Stimulated activated naive CD8-positive, alpha-beta T cell treated with anti-CD3 and anti-CD28 coated beads, Interleukin-15, amount 100 ng/mL, for 72 hours (primary cell): Measurements from ENCODE around the gene SLC1A4.
A peak's percentile ranks its signal among the peaks of the same experiment; 100 is the strongest.

Experiments
- ATAC-seq: fragments of 150-1000 bp; cut with Tn5 transposase; 2 replicates; pipeline ENCODE4 v1.10.0; 2021; ENCODE audit warnings: mild to moderate bottlenecking, moderate library complexity
- DNase-seq, 2 donors: peaks; one replicate each; pipeline ENCODE4 v3.0.0; 2021 to 2022
- H3K27ac Mint-ChIP-seq, 2 donors: one replicate each; pipeline ENCODE4 v1.8.0; 2022; ENCODE audit warnings: mild to moderate bottlenecking in 2 of 2, mixed read lengths in 2 of 2, moderate library complexity in 2 of 2
- H3K27me3 Mint-ChIP-seq: one replicate; pipeline ENCODE4 v1.8.0; 2022; ENCODE audit warnings: mixed read lengths
- H3K4me1 Mint-ChIP-seq: one replicate; pipeline ENCODE4 v1.8.0; 2022; ENCODE audit warnings: mild to moderate bottlenecking, mixed read lengths
- H3K4me3 Mint-ChIP-seq, 2 donors: one replicate each; pipeline ENCODE4 v1.8.0; 2022; ENCODE audit warnings: mild to moderate bottlenecking in 2 of 2, mixed read lengths in 2 of 2, moderate library complexity in 1 of 2
- H3K9me3 Mint-ChIP-seq, 2 donors: one replicate each; pipeline ENCODE4 v1.8.0; 2022; ENCODE audit warnings: mixed read lengths in 2 of 2

The SLC1A4 gene

GRCh38 chr2:65043001-65043400 lies 53.8 kb downstream of the SLC1A4 start:
- Mint-ChIP-seq H3K9me3 (peaks cover 16 to 26% of the 10 kb centered on the region in 2 donors), H3K4me3 (no peak overlapping the region), H3K4me1 (peaks cover 7% of the 10 kb centered on the region), H3K27ac (no peak overlapping the region), H3K27me3 (no peaks in the 10 kb centered on the region)
- no peak for DNase-seq
- ATAC-seq = no peak

- no peaks in the 10 kb centered on the region for H3K27me3 Mint-ChIP-seq
- H3K9me3 Mint-ChIP-seq = peaks cover 25 to 37% of the 10 kb centered on the region in 2 donors
- ATAC-seq (no peak), DNase-seq (no peak)
- H3K27ac Mint-ChIP-seq = peak overlapping the region in 1 of 2 donors; percentile 1
- peaks cover 7% of the 10 kb centered on the region for H3K4me1 Mint-ChIP-seq
- H3K4me3 Mint-ChIP-seq = no peak overlapping the region
These were observed 55.0 kb downstream of the SLC1A4 start for GRCh38 chr2:65044097-65044735.

GRCh38 chr2:65045651-65046050 lies 56.5 kb downstream of the SLC1A4 start:
- ATAC-seq (no peak), DNase-seq (no peak)
- Mint-ChIP-seq H3K27ac (peak overlapping the region in 1 of 2 donors; percentile 12), H3K4me3 (no peak overlapping the region), H3K9me3 (peaks cover 25 to 37% of the 10 kb centered on the region in 2 donors), H3K27me3 (no peaks in the 10 kb centered on the region), H3K4me1 (peaks cover 1% of the 10 kb centered on the region)

- no peaks in the 10 kb centered on the region for H3K27me3 Mint-ChIP-seq
- H3K4me3 Mint-ChIP-seq = no peak overlapping the region
- no peak for ATAC-seq
- H3K9me3 Mint-ChIP-seq = peaks cover 25 to 37% of the 10 kb centered on the region in 2 donors
- DNase-seq = no peak
- peaks cover 5% of the 10 kb centered on the region for H3K4me1 Mint-ChIP-seq
- no peak overlapping the region for H3K27ac Mint-ChIP-seq
These were observed 57.6 kb downstream of the SLC1A4 start for GRCh38 chr2:65046633-65047407.

- Mint-ChIP-seq H3K27me3 (no peaks in the 10 kb centered on the region), H3K9me3 (peaks cover 23 to 27% of the 10 kb centered on the region in 2 donors), H3K4me3 (no peak overlapping the region), H3K27ac (no peak overlapping the region), H3K4me1 (peaks cover 28% of the 10 kb centered on the region)
- no peak for DNase-seq
- peak; percentile 29 for ATAC-seq
These were observed 59.9 kb downstream of the SLC1A4 start for GRCh38 chr2:65049010-65049639.

- peaks cover 46% of the 10 kb centered on the region for H3K4me1 Mint-ChIP-seq
- H3K9me3 Mint-ChIP-seq = peaks cover 10 to 13% of the 10 kb centered on the region in 2 donors
- ATAC-seq = no peak
- H3K27ac Mint-ChIP-seq = no peak overlapping the region
- no peaks in the 10 kb centered on the region for H3K27me3 Mint-ChIP-seq
- H3K4me3 Mint-ChIP-seq = no peak overlapping the region
- no peak for DNase-seq
These were observed 61.7 kb downstream of the SLC1A4 start for GRCh38 chr2:65050931-65051330.

GRCh38 chr2:65053199-65053598 lies 64.0 kb downstream of the SLC1A4 start:
- Mint-ChIP-seq H3K4me1 (peaks cover 61% of the 10 kb centered on the region), H3K27ac (peak overlapping the region; percentile 47 to 82), H3K27me3 (no peaks in the 10 kb centered on the region), H3K4me3 (peak overlapping the region; percentile 53 to 70), H3K9me3 (peaks cover 7 to 10% of the 10 kb centered on the region in 2 donors)
- DNase-seq (peak; percentile 52 to 73), ATAC-seq (peak; percentile 69)

- Mint-ChIP-seq H3K27me3 (no peaks in the 10 kb centered on the region), H3K27ac (peak overlapping the region in 1 of 2 donors; percentile 86), H3K4me1 (peaks cover 72% of the 10 kb centered on the region), H3K9me3 (no peaks in the 10 kb centered on the region), H3K4me3 (peak overlapping the region; percentile 87 to 99)
- DNase-seq (no peak), ATAC-seq (no peak)
These were observed 65.7 kb downstream of the SLC1A4 start for GRCh38 chr2:65054749-65055421.

- Mint-ChIP-seq H3K4me3 (peak overlapping the region; percentile 87 to 99), H3K4me1 (peaks cover 72% of the 10 kb centered on the region), H3K27me3 (no peaks in the 10 kb centered on the region), H3K9me3 (no peaks in the 10 kb centered on the region), H3K27ac (peak overlapping the region; percentile 86 to 94)
- ATAC-seq (peak; percentile 41), DNase-seq (no peak)
These were observed 66.4 kb downstream of the SLC1A4 start for GRCh38 chr2:65055422-65056214.

- ATAC-seq = peak; percentile 91
- H3K4me3 Mint-ChIP-seq = peak within 1 kb of the TSS; percentile 94 to 99
- H3K4me1 Mint-ChIP-seq = peaks cover 76% of the 10 kb centered on the region
- no peaks in the 10 kb centered on the region for H3K9me3 Mint-ChIP-seq
- no peaks in the 10 kb centered on the region for H3K27me3 Mint-ChIP-seq
- peak within 1 kb of the TSS; percentile 86 to 94 for H3K27ac Mint-ChIP-seq
- DNase-seq = peak; percentile 95 to 96
These were observed 67.2 kb downstream of the SLC1A4 start, which contains the start of gene CEP68 for GRCh38 chr2:65056215-65057053. Gene CEP68 (plus strand): TSS chr2:65056416. CDS start chr2:65069445, 13,029 bp downstream.

- H3K27ac Mint-ChIP-seq = peak overlapping the region; percentile 74 to 77
- no peaks in the 10 kb centered on the region for H3K9me3 Mint-ChIP-seq
- ATAC-seq = no peak
- no peaks in the 10 kb centered on the region for H3K27me3 Mint-ChIP-seq
- DNase-seq = no peak
- peaks cover 76% of the 10 kb centered on the region for H3K4me1 Mint-ChIP-seq
- peak overlapping the region; percentile 94 to 99 for H3K4me3 Mint-ChIP-seq
These were observed 67.8 kb downstream of the SLC1A4 start for GRCh38 chr2:65057054-65057375.

GRCh38 chr2:65057391-65058052 lies 68.3 kb downstream of the SLC1A4 start:
- peaks cover 72% of the 10 kb centered on the region for H3K4me1 Mint-ChIP-seq
- ATAC-seq = peak; percentile 74

GRCh38 chr2:65059071-65059470 lies 69.9 kb downstream of the SLC1A4 start:
- no peak for DNase-seq
- no peaks in the 10 kb centered on the region for H3K27me3 Mint-ChIP-seq
- H3K4me3 Mint-ChIP-seq = no peak overlapping the region
- ATAC-seq = no peak
- H3K27ac Mint-ChIP-seq = no peak overlapping the region
- no peaks in the 10 kb centered on the region for H3K9me3 Mint-ChIP-seq
- H3K4me1 Mint-ChIP-seq = peaks cover 60% of the 10 kb centered on the region

More at GRCh38 chr2:65057391-65058052, 68.3 kb downstream of the SLC1A4 start:
- peak; percentile 72 to 73 for DNase-seq
- Mint-ChIP-seq H3K9me3 (no peaks in the 10 kb centered on the region), H3K27ac (peak overlapping the region; percentile 74 to 77), H3K4me3 (peak overlapping the region; percentile 94 to 99), H3K27me3 (no peaks in the 10 kb centered on the region)
